SK-N-MC (cell line): Measurements from ENCODE around the gene TNC.

Experiments used
- EZH2 ChIP-seq: fragments of 200-600 bp; sonication (generic); IDR thresholded peaks from one replicate; pipeline ENCODE4 v1.6.1; 2017; ENCODE audit warnings: antibody characterized with exemption
- POLR2AphosphoS5 ChIP-seq: IDR thresholded peaks from 2 replicates; pipeline ENCODE4 v1.6.1; 2012; ENCODE audit warnings: mild to moderate bottlenecking, low read depth, low read length, borderline replicate concordance

GRCh38 chr9:115167175-115167574 lies 49.2 kb upstream of the TNC start:
- no peak; the same call in 1 of the 2 replicates for TF ChIP-seq POLR2AphosphoS5
- TF ChIP-seq EZH2 = no peak
